Measurements from ENCODE around the gene PELI2.

- TF ChIP-seq TAF1 (IDR thresholded peaks at IDR 0.05; ENCODE audit: borderline replicate concordance, low read depth, low read length) (no peak), POLR2A (IDR thresholded peaks at IDR 0.05; ENCODE audit: low read depth, low read length) (no peak), POLR2AphosphoS5 (IDR thresholded peaks at IDR 0.05; ENCODE audit: low read depth, low read length) (no peak)
Measured at GRCh38 chr14:56170877-56171422, 52.7 kb downstream of the PELI2 start.
